Panc1 (cell line): ENCODE results near the gene MAL. TPM values are rescaled to one million over a fixed set of nuclear protein-coding genes. Genes with fewer than 3 reads are reported as not detected.

ENCODE experiments used
- ATAC-seq: fragments of 200-7000 bp; cut with Tn5 transposase; 2 replicates; pipeline ENCODE4 v1.9.1; 2020; ENCODE audit warnings: mild to moderate bottlenecking, moderate library complexity
- BruUV-seq: library from RNA; stranded (reverse); fragments of 400-500 nt; replicated peaks from 2 replicates; lab custom pipeline; 2021; lab: Mats Ljungman, UMichigan
- CTCF ChIA-PET: fragments of 300-600 bp; sonication (Branson Sonifier 250); formaldehyde crosslinking; loops from one replicate; lab custom pipeline; 2022; ENCODE audit warnings: antibody characterized with exemption; lab: Charles Lee
- POLR2A ChIA-PET: fragments of 300-600 bp; sonication (Branson Sonifier 250); formaldehyde crosslinking; loops from one replicate; lab custom pipeline; 2022; ENCODE audit warnings: antibody characterized with exemption; lab: Charles Lee
- DNase-seq: peaks from one replicate; pipeline ENCODE4 v3.0.0-alpha.2; 2010; ENCODE audit warnings: low read depth, low spot score
- H3K27ac ChIP-seq: 2 replicates; pipeline ENCODE4 v1.5.1; 2011; ENCODE audit warnings: mild to moderate bottlenecking, low read length, inconsistent platforms
- H3K27me3 ChIP-seq: fragments of 200-500 bp; sonication (Bioruptor generic); 2 replicates; pipeline ENCODE4 v1.6.0; 2014; ENCODE audit warnings: low read length, inconsistent platforms; ENCODE audit not compliant: control insufficient read depth, insufficient read depth
- H3K36me3 ChIP-seq: fragments of 200-500 bp; sonication (Bioruptor generic); 2 replicates; pipeline ENCODE4 v1.5.1; 2014; ENCODE audit warnings: inconsistent platforms, mild to moderate bottlenecking, low read length, moderate library complexity; ENCODE audit not compliant: control insufficient read depth, insufficient read depth
- H3K4me1 ChIP-seq: 2 replicates; pipeline ENCODE4 v1.5.1; 2011; ENCODE audit warnings: inconsistent platforms, mild to moderate bottlenecking, low read length, moderate library complexity; ENCODE audit not compliant: control insufficient read depth, insufficient read depth
- H3K4me3 ChIP-seq, 2 experiments: 2 replicates each; pipeline ENCODE4 v1.5.1; 2011 to 2012; ENCODE audit warnings: low read depth in 2 of 2, low read length in 2 of 2, mild to moderate bottlenecking in 2 of 2, inconsistent platforms in 1 of 2, moderate library complexity in 1 of 2
- H3K9me3 ChIP-seq: fragments of 200-500 bp; sonication (Bioruptor generic); 2 replicates; pipeline ENCODE4 v1.5.1; 2014; ENCODE audit warnings: low read depth, mild to moderate bottlenecking, inconsistent platforms, low read length, moderate library complexity; ENCODE audit not compliant: control insufficient read depth, insufficient read depth
- CTCF ChIP-seq: fragments of 450-650 bp; IDR thresholded peaks from 2 replicates; pipeline ENCODE4 v1.5.1; 2017; ENCODE audit warnings: mild to moderate bottlenecking
- POLR2AphosphoS5 ChIP-seq: IDR thresholded peaks from 2 replicates; pipeline ENCODE4 v1.6.1; 2012; ENCODE audit warnings: mild to moderate bottlenecking, low read depth, low read length, moderate library complexity
- SIN3A ChIP-seq: IDR thresholded peaks from 2 replicates; pipeline ENCODE4 v1.6.1; 2012; ENCODE audit warnings: low read depth, mild to moderate bottlenecking, low read length, moderate library complexity, borderline replicate concordance; ENCODE audit not compliant: insufficient read depth
- TCF7L2 ChIP-seq: IDR thresholded peaks from 2 replicates; pipeline ENCODE4 v1.6.1; 2011; ENCODE audit warnings: mild to moderate bottlenecking, low read depth, low read length, inconsistent platforms
- in situ Hi-C: cut with HindIII; loops from 2 replicates; pipeline ENCODE4 v1.10.0; 2016; ENCODE audit warnings: low sequenced_read_pairs, low pct_unique_long_range_greater_than_20kb
- intact Hi-C: fragments of 100-400 bp; cut with micrococcal nuclease; formaldehyde crosslinking; loops from one replicate; pipeline ENCODE4 v1.10.0; 2022; ENCODE audit not compliant: unreplicated experiment
- total RNA-seq: library from RNA; stranded (reverse); gene quantifications from one replicate; pipeline ENCODE4 v1.2.1, GENCODE V29; 2021; ENCODE audit not compliant: unreplicated experiment
- TF ChIP-seq, protein P1 (sequence below), 2 experiments: IDR thresholded peaks; 2 replicates each; pipeline ENCODE4 v1.6.1; 2011 to 2012; ENCODE audit warnings: low read depth in 2 of 2, control low read depth in 1 of 2, low read length in 1 of 2, mild to moderate bottlenecking in 1 of 2, moderate library complexity in 1 of 2; ENCODE audit not compliant: insufficient read depth in 1 of 2

MAL gene
- total RNA-seq, 1 experiment from 2014 or later: 1.3 TPM

GRCh38 chr2:95074663-95075439 lies 49.3 kb downstream of the MAL start:
- no TSS peak for BruUV-seq
- ATAC-seq: no peak
- ChIA-PET POLR2A (no interaction called here), CTCF (interaction anchor here (1.0 kb wide), 1 partner anchor 88 kb away, joined by 4 read pairs; no protein-coding TSS in a partner anchor)
- DNase-seq: no peak
- H3K27me3 ChIP-seq: peaks cover 16% of the 10 kb centered on the region
- no peaks in the 10 kb centered on the region for H3K9me3 ChIP-seq
- intact Hi-C loops: no loop called here
- no peaks in the 10 kb centered on the region; the same call in none of the 2 replicates for H3K4me1 ChIP-seq
- no peak overlapping the region for H3K4me3 ChIP-seq
- H3K36me3 ChIP-seq: no peaks in the 10 kb centered on the region
- TF ChIP-seq CTCF (no peak), SIN3A (no peak), POLR2AphosphoS5 (no peak), TCF7L2 (no peak)
- TF ChIP-seq, protein P1, sequence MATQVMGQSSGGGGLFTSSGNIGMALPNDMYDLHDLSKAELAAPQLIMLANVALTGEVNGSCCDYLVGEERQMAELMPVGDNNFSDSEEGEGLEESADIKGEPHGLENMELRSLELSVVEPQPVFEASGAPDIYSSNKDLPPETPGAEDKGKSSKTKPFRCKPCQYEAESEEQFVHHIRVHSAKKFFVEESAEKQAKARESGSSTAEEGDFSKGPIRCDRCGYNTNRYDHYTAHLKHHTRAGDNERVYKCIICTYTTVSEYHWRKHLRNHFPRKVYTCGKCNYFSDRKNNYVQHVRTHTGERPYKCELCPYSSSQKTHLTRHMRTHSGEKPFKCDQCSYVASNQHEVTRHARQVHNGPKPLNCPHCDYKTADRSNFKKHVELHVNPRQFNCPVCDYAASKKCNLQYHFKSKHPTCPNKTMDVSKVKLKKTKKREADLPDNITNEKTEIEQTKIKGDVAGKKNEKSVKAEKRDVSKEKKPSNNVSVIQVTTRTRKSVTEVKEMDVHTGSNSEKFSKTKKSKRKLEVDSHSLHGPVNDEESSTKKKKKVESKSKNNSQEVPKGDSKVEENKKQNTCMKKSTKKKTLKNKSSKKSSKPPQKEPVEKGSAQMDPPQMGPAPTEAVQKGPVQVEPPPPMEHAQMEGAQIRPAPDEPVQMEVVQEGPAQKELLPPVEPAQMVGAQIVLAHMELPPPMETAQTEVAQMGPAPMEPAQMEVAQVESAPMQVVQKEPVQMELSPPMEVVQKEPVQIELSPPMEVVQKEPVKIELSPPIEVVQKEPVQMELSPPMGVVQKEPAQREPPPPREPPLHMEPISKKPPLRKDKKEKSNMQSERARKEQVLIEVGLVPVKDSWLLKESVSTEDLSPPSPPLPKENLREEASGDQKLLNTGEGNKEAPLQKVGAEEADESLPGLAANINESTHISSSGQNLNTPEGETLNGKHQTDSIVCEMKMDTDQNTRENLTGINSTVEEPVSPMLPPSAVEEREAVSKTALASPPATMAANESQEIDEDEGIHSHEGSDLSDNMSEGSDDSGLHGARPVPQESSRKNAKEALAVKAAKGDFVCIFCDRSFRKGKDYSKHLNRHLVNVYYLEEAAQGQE (IDR thresholded peaks at IDR 0.05; ENCODE audit: insufficient read depth in 1 of 2, low read depth in 2 of 2, low read length in 1 of 2): no peak
- H3K27ac ChIP-seq: no peak overlapping the region
- in situ Hi-C loops: no loop called here

DNA sequence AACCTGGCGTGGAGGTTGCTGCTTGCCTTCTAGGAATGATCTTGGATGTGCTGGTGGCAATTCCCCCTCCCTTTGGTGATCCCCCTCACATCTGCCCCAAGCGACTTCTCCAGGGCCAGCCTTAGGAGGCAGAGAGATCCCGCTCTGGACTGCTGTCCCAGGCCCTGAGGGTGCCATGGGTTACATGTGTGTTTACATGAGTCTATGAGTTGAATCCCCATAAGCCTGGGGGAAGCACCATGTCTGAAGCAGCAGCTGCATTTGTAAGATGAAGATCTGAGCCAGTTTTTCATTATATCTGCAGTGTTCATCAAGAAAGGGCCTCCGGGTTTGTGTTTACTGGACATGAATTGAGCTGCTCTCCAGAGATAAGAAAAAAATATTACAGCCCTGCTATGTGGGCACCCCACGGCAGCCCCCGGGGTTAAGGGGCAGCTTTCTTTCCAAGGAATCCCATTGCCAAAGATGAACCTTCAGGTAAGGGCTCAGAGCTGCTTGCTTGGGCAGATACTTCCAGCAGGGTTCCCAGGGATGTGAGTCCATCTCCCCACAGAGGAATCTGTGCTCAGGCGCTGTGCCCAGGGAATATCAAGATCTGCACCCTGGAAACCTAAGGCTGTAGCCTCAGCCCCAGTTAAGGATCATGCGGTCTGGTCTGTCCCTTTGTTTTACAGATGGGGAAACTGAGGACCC lies 50.1 kb downstream of the MAL start:
- ATAC-seq (no peak), DNase-seq (no peak)
- Histone ChIP-seq H3K27ac (no peak overlapping the region), H3K9me3 (no peaks in the 10 kb centered on the region), H3K4me3 (no peak overlapping the region), H3K27me3 (peaks cover 16% of the 10 kb centered on the region), H3K4me1 (no peaks in the 10 kb centered on the region; the same call in none of the 2 replicates), H3K36me3 (no peaks in the 10 kb centered on the region)
- intact Hi-C loops (no loop called here), in situ Hi-C loops (no loop called here)
- no TSS peak for BruUV-seq
- ChIA-PET CTCF (interaction anchor here (1.0 to 1.5 kb wide), 3 partner anchors 11 to 89 kb away, joined by 3 to 8 read pairs (median 4); no protein-coding TSS in a partner anchor), POLR2A (no interaction called here)
- TF ChIP-seq, protein P1 (IDR thresholded peaks at IDR 0.05; ENCODE audit: insufficient read depth in 1 of 2, low read depth in 2 of 2, low read length in 1 of 2): no peak
- no peak for TF ChIP-seq SIN3A
- no peak for TF ChIP-seq POLR2AphosphoS5
- no peak for TF ChIP-seq TCF7L2
